SH-SY5Y (cell line): ENCODE measurements around the gene CDC25A.

ENCODE experiments used
- GATA2 ChIP-seq: IDR thresholded peaks from 2 replicates; pipeline ENCODE4 v1.6.1; 2011; ENCODE audit warnings: mild to moderate bottlenecking, low read depth, low read length
- GATA3 ChIP-seq: IDR thresholded peaks from 2 replicates; pipeline ENCODE4 v1.6.1; 2011; ENCODE audit warnings: low read depth, mild to moderate bottlenecking, low read length, moderate library complexity

DNA sequence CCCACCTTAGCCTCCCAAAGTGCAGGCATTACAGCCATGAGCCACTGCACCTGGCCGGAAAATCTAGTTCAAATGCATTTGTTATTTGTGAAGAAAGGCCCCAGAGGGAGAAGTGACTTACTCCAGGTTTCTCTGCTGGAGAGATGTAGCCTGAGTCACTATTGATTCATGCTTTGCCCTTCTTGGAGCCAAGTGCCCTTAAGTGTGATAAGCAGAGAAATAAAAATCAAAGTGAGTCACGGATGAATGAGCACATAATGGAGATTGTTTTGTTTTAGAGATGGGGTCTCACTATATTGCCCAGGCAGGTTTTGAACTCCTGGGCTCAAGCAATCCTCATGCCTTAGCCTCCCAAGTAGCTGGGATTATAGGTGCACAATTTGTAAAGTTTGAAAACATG, 33.1 kb downstream of the CDC25A start:
- TF ChIP-seq GATA2 (no peak), GATA3 (no peak)
